ENCODE measurements around the gene UXT. TPM values are rescaled to one million over a fixed set of nuclear protein-coding genes. Genes with fewer than 3 reads are reported as not detected.
A peak's percentile ranks its signal among the peaks of the same experiment; 100 is the strongest.

Gene UXT
- total RNA-seq, 4 donors from 2014 or later = 89.3 to 141 (median 116) TPM

GRCh38 chrX:47649271-47649670, 9.7 kb downstream of the UXT start:
- no peaks in the 10 kb centered on the region for H3K9me3 ChIP-seq
- peak overlapping the region in 1 of 3 donors; percentile 38 for H3K4me3 ChIP-seq (replicated peaks in 1 of 3)
- peaks cover 0 to 3% of the 10 kb centered on the region in 2 donors for H3K4me1 ChIP-seq
- H3K36me3 ChIP-seq = no peaks in the 10 kb centered on the region
- WGBS, 2 donors = 30 to 32% methylated on average over 8 of the region's 8 CpGs
- TF ChIP-seq POLR2A (IDR thresholded peaks at IDR 0.05) (no peak), CTCF (IDR thresholded peaks at IDR 0.05) (no peak)
- DNase-seq = no peak
- H3K27me3 ChIP-seq = no peaks in the 10 kb centered on the region
- no peak overlapping the region for H3K27ac ChIP-seq
- intact Hi-C loops (cut with DNase I) = no loop called here

- no peaks in the 10 kb centered on the region for H3K36me3 ChIP-seq
- no peaks in the 10 kb centered on the region for H3K9me3 ChIP-seq
- no peak overlapping the region for H3K4me3 ChIP-seq (replicated peaks in 1 of 3)
- H3K27me3 ChIP-seq = no peaks in the 10 kb centered on the region
- 90 to 94% methylated on average over 2 of the region's 2 CpGs for WGBS, 2 donors
- TF ChIP-seq CTCF (IDR thresholded peaks at IDR 0.05) = no peak
- TF ChIP-seq POLR2A (IDR thresholded peaks at IDR 0.05) = no peak
- DNase-seq = no peak
- H3K27ac ChIP-seq = no peak overlapping the region
- peaks cover 0 to 3% of the 10 kb centered on the region in 2 donors for H3K4me1 ChIP-seq
- intact Hi-C loops (cut with DNase I) = no loop called here
Measured at GRCh38 chrX:47648376-47648775, 10.6 kb downstream of the UXT start.

- no peaks in the 10 kb centered on the region for H3K36me3 ChIP-seq
- WGBS, 2 donors = 84 to 90% methylated on average over 6 of the region's 6 CpGs
- H3K9me3 ChIP-seq = no peaks in the 10 kb centered on the region
- no peak overlapping the region for H3K27ac ChIP-seq
- no peak overlapping the region for H3K4me3 ChIP-seq (replicated peaks in 1 of 3)
- intact Hi-C loops (cut with DNase I) = no loop called here
- no peak for TF ChIP-seq POLR2A (IDR thresholded peaks at IDR 0.05)
- no peak for TF ChIP-seq CTCF (IDR thresholded peaks at IDR 0.05)
- peaks cover 0 to 3% of the 10 kb centered on the region in 2 donors for H3K4me1 ChIP-seq
- no peak for DNase-seq
- H3K27me3 ChIP-seq = no peaks in the 10 kb centered on the region
Measured at GRCh38 chrX:47646636-47647035, 12.3 kb downstream of the UXT start.

- peak; percentile 24 to 34 for DNase-seq
- TF ChIP-seq POLR2A (IDR thresholded peaks at IDR 0.05) (no peak), CTCF (IDR thresholded peaks at IDR 0.05) (no peak)
- WGBS, 2 donors = 61% methylated on average over 10 of the region's 10 CpGs
- H3K4me1 ChIP-seq = no peaks in the 10 kb centered on the region
- peak overlapping the region in 1 of 3 donors; percentile 24 for H3K27ac ChIP-seq
- no peak overlapping the region for H3K4me3 ChIP-seq (replicated peaks in 1 of 3)
- intact Hi-C loops (cut with DNase I) = no loop called here
- no peaks in the 10 kb centered on the region for H3K27me3 ChIP-seq
- peaks cover 0 to 6% of the 10 kb centered on the region in 2 donors for H3K36me3 ChIP-seq
- no peaks in the 10 kb centered on the region for H3K9me3 ChIP-seq
Measured at GRCh38 chrX:47645530-47645929, 13.4 kb downstream of the UXT start.

GRCh38 chrX:47644557-47645091, 14.4 kb downstream of the UXT start:
- TF ChIP-seq POLR2A (IDR thresholded peaks at IDR 0.05) (no peak), CTCF (IDR thresholded peaks at IDR 0.05) (no peak)
- no peak overlapping the region for H3K27ac ChIP-seq
- peaks cover 5 to 11% of the 10 kb centered on the region in 2 donors for H3K36me3 ChIP-seq
- no peaks in the 10 kb centered on the region for H3K4me1 ChIP-seq
- WGBS, 2 donors = 63 to 79% methylated on average over 12 of the region's 12 CpGs
- intact Hi-C loops (cut with DNase I) = no loop called here
- no peaks in the 10 kb centered on the region for H3K27me3 ChIP-seq
- DNase-seq = no peak
- no peaks in the 10 kb centered on the region for H3K9me3 ChIP-seq
- no peak overlapping the region for H3K4me3 ChIP-seq (replicated peaks in 1 of 3)
